GM21360 (cell line): Measurements from ENCODE around the gene ZNF764.
"Not testable (repeated sequence)": the region's sequence is repeated elsewhere in the genome, so short reads cannot be mapped to it uniquely, and the experiment has no call there.

ENCODE experiments used
- ATAC-seq: cut with Tn5 transposase; IDR thresholded peaks from one replicate; pipeline ENCODE4 v1.9.1; 2021; ENCODE audit warnings: mild to moderate bottlenecking, moderate library complexity; ENCODE audit not compliant: unreplicated experiment

ZNF764 gene

GRCh38 chr16:30557957-30558788, at the start of gene ZNF764:
Gene ZNF764, minus strand, starts transcription at chr16:30558374. Its CDS starts 192 bp downstream, at chr16:30558182.
- peak; percentile 90 for ATAC-seq

GRCh38 chr16:30606004-30606403, 47.8 kb upstream of the ZNF764 start:
- no peak for ATAC-seq

DNA sequence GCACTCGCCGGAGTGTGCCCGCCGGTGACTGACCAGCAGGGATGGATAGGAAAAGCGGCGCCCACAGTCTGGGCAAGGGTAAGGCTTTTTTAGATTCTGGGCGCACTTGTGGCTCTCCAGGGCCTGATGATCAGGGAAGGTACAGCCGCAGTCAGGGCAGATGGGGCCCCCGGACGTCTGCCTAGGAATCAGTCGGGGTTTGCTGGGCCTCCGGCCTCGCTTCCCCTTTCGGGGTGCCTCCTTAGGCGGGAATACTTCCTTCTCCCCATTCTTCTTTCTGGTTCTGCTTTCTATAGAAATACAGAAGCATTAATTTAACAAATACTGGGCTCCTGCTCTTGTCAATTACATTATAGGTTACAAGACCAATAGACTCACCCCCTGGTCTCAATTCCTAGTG, 47.0 kb upstream of the ZNF764 start:
- ATAC-seq, result no peak

DNA sequence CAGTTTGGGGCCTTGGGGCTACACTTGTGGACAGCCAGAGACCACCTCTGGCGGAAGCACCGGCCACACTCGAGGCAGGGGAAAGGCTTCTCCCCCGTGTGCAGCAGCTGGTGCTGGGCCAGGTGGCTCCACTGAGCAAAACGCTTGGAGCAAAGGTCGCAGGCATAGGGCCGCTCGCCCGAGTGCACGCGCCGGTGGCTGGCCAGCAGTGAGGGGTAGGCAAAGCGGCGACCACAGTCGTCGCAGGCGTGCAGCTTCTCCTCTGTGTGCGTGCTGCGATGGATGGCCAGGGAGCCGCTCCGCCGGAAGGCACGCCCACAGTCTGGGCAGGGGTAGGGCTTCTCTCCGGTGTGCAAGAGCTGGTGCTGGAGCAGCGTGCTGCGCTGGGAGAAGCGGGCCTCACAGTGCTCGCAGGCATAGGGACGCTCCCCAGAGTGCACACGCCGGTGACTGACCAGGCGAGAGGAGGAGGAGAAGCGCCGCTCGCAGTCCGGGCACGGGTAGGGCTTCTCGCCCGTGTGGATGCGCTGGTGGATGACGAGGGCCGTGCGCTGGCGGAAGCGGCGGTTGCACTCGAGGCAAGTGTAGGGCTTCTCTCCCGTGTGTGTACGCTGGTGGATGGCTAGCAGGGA, 46.3 kb upstream of the ZNF764 start:
- no peak for ATAC-seq

DNA sequence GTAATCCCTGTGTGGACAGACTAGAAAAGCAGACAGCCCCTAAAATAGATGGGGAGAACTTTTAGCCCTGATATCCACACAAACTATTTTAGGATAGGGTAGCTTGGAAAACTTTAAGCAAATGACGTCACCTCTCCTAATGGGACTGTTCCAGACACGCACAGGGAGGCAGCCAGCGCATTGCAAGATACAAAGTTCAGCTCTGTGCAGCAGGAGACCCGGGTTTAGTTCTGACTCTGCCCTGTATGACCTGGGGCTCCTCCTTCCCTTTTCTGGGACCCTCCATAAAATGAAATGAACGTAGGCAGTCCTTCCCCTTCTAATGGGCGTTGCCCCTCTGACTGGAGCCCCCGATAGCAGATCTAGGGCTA, 45.8 kb upstream of the ZNF764 start:
- no peak for ATAC-seq

DNA sequence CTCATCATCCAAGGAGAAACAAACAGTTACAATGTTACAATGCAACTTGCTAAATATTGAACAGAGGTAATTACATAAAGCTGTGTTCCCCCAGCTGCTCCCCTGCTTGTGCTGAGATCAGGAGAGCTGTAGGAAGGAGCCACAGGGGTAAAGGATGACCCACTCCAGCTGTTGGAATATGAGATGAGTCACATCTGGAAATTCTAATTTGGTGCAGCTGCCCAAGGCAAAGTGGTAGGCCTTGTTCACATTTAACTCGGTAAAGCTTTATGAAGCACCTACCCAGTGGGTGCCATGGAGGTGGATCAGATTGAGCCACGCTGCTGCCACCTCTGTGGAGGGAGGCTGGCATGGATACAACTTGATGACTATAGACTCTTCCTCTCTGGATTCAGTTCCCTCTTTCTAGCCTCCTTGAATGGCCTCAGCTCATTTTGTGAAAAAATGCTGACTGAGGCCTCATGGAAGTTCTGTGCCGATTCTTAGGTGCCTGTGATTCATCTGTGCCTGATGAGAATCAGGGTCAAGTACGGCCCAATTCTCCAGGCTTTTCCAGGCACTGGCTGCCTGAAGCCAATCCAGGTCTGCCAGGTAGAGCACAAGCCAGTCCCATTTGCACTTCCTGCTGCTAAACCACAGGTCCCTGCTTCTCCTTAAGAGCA, 44.6 kb upstream of the ZNF764 start:
- ATAC-seq, result no peak

- no peak for ATAC-seq
Observed at GRCh38 chr16:30601966-30602365, 43.8 kb upstream of the ZNF764 start.

DNA sequence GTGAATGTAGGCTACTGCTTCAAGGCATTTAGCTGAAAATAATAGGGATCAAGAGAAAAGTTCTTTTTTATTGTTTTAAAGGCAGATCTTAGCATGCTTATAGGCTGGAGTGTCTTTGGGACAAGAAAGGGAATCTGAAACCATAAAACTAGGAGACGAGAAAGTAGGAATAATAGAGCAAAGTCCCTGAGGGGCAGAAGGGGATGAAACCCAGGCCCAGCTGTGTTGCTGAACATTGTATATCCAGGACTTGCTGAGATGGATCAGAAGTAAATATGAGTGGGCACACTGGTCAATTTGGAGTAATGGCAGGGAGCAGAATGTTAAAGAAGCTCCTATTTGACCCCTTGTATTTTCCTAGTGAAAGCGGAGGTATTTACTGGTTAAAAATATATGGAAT, 42.8 kb upstream of the ZNF764 start:
- ATAC-seq, result no peak

DNA sequence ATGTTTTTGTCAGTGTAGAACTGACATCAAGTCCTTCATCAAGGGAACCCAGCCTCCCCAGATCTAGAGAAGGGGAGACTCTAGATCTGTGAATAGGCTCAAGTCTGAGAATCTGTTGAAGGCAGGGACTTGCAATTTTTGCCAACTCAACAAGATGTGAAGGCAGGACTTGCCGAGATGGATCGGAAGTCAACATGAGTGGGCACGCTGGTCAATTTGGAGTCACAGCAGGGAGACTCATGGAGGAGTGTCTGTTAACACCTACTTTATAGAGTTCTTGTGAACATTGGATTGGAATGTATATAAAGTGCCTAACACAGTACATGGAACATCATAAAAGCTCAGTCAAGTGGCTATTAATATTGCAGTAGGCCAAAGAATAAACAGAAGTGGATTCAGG, 42.0 kb upstream of the ZNF764 start:
- ATAC-seq, result no peak

DNA sequence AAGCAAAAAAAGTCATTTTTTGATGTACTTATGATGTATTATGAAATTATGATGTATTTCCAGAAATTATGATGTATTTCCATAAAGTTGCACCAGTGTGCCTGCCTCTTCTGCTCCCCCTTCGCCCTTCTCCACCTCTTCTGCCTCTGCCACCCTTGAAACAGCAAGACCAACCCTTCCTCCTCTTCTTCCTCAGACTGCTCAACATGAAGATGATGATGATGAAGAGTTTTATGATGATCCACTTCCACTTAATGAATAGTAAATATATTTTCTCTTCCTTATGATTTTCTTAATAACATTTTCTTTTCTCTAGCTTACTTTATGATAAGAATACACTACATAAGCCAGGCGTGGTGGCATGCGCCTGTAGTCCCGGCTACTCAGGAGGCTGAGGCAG, 34.7 kb upstream of the ZNF764 start:
- no peak for ATAC-seq

- not testable (repeated sequence) for ATAC-seq
Observed at GRCh38 chr16:30590869-30591268, 32.7 kb upstream of the ZNF764 start.

DNA sequence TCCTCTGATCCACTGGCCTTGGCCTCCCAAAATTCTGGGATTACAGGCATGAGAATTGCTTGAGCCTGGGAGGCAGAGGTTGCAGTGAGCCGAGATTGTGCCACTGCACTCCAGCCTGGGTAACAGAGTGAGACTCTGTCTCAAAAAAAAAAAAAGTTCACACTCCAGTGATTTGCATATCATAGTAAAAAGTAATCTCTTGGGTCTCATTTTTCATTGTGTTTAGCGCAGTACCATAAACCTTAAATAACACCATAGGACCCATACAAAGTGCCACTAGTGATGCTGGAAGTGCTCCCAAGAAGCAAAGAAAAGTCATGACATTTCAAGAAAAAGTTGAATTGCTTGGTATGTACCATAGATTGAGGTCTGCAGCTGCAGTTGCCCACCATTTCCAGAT, 31.4 kb upstream of the ZNF764 start:
- ATAC-seq, result not testable (repeated sequence)

- ATAC-seq, result no peak
Observed at GRCh38 chr16:30588651-30589050, 30.5 kb upstream of the ZNF764 start.

GRCh38 chr16:30585400-30586191, 27.4 kb upstream of the ZNF764 start, which contains the start of gene ZNF785:
Gene ZNF785, minus strand, starts transcription at chr16:30585697. Its CDS starts 86 bp downstream, at chr16:30585611.
- peak; percentile 73 for ATAC-seq

DNA sequence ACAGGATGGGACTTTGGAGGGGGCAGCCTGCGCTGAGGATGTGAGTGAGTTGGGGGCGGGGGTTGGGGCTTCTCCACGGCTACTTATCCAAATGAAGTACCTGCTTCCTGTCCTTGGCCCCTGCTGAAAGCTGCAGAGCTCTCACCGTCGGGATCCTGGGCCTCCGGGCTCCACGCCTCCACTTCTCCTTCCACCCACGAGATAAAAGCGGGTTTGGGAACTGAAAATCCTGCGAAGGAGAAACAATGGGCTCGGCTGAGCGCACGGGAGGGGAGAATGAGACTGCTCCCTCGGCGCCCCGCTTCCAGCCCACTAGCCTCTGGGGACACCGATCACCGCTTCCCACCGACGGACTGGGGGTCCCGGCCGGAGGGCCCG, 26.8 kb upstream of the ZNF764 start:
- peak; percentile 44 for ATAC-seq

DNA sequence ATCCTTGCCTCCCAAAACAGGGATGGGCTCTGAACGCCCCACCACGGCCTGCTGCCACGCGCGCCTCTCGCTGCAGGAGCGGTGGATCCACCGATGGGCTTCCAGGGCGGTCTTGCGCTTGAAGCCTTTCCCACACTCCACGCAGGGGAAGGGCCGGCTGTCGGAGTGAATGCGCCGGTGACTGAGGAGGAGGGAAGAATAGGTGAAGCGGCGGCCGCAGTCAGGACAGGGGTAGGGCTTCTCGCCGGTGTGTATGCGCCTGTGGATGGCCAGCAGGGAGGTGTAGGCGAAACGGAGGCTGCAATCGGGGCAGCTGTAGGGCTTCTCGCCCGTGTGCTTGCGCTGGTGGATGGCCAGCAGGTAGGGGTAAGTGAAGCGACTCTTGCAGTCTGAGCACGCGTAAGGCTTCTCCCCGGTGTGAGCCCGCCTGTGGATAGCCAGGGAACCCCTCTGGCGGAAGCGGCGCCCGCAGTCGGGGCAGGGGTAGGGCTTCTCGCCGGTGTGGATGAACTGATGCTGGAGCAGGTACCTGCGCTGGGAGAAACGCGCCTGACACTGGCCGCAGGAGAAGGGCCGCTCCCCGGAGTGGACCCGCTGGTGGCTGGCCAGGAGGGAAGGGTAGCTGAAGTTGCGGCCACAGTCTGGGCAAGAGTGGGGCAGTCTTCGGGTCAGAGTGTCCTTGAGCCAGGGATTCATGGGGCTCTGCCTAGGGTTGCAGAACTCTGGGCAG, 24.6 kb upstream of the ZNF764 start:
- ATAC-seq, result no peak

- no peak for ATAC-seq
Observed at GRCh38 chr16:30581457-30581856, 23.3 kb upstream of the ZNF764 start.

DNA sequence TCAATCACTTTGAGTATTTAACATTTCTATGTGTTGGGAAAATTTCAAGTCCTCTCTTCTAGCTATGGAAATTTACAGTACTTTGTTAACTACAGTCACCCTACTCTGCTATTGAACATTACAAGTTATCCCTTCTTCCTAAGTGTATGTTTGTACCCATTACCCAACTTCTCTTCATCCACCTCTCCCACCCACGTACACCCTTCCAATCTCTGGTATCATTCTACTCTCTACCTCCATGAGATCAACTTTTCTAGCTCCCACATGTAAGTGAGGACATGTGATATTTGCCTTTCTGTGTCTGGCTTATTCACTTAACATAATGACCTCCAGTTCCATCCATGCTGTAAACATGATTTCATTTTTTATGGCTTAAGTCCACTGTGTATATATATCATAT, 16.5 kb upstream of the ZNF764 start:
- ATAC-seq, result no peak

- ATAC-seq, result peak; percentile 55
Observed at GRCh38 chr16:30571445-30572322, 13.5 kb upstream of the ZNF764 start, which contains the start of gene ZNF688. Gene ZNF688, minus strand, starts transcription at chr16:30571714. Its CDS starts 85 bp downstream, at chr16:30571629.
